NOMO-1 treated with dmso at 0.1 percent for 144 hours (cell line): ENCODE measurements around the gene KDM1B.
A peak's percentile ranks its signal among the peaks of the same experiment; 100 is the strongest.

Experiments
- DNase-seq: peaks from one replicate; lab custom pipeline; 2025; ENCODE audit not compliant: unreplicated experiment; lab: John Stamatoyannopoulos, UW

The KDM1B gene

GRCh38 chr6:18155150-18155863 is at the start of gene KDM1B:
KDM1B (plus strand) TSS chr6:18155422; CDS start chr6:18159896, 4,474 bp downstream.
- peak; percentile 98 for DNase-seq

DNA sequence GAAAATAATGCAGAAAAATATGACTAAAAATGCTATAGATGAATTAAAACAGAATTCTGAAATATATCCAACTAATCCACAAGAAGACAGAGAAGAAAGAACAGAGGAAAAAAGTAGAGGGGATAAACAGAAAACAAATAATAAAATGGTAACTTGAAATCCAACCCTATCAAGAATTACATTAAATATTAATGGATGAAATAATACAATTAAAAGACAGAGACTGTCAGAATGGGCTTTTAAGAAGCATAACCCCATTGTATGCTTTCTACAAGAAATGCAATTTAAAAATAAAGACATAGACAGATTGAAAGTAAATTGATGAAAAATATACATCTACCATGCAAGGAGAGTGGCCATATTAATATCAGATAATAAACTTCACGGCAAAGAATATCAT is 48.2 kb upstream of the KDM1B start:
- no peak for DNase-seq

DNA sequence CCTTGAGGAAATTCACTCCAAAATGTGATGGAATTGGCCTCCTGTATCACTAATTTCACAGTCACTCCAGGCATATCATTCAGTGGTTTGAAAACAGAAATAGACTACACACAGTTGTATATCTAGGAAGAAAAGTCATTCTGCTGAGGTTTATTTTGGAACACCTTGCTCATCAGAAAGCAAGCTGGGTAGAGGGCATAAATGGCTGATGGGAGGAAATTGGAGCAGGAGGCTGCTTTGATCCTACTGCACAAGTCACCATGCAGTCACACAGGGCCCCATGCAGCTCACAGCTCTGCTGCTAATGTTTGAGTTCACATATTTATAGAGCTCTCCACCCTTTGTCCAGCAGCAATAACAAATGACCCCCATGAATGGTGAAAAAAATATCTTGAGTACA is 45.1 kb upstream of the KDM1B start:
- DNase-seq, result no peak

- DNase-seq, result peak; percentile 3
These were observed 39.9 kb upstream of the KDM1B start for GRCh38 chr6:18115356-18115755.

- no peak for DNase-seq
These were observed 38.1 kb upstream of the KDM1B start for GRCh38 chr6:18117136-18117535.

DNA sequence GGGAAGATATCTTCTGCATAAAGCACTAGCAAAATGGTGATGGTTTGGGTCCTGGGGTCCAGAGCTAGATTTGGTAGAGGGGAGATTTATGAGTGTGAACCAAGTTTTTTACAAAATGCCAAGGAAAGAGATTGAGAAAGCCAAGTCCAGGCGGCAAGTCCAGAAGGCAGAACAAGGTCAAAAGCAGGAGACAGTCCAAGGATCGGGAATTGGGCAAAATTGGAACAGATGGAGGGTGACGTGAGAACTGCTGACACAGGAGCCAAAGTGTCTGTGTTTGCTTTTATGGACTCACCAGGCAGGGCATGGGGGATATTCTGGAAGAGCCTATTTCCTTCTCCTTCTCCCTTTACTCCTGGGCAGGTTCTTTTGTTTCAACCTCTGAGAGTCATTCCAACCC is 36.9 kb upstream of the KDM1B start:
- no peak for DNase-seq

DNA sequence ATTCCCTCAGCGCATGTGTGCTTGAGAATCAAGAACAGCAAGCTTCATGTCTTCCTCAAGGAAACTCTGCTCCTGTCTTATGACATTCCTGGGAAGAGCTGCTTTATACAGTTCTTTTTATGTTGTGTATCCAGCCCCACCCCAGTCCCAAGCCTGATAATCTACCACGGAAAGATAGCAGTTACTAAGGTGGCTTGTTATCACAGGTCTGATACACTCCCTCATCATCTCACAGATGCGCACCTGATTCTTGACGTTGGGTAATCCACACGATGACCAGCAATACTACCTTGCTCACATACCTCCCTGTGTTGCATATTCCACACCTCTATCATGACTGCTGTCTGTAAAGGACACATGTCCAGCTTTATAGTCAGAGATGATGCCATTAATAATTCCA is 36.0 kb upstream of the KDM1B start:
- no peak for DNase-seq

- no peak for DNase-seq
These were observed 33.6 kb upstream of the KDM1B start for GRCh38 chr6:18121580-18122127.

DNA sequence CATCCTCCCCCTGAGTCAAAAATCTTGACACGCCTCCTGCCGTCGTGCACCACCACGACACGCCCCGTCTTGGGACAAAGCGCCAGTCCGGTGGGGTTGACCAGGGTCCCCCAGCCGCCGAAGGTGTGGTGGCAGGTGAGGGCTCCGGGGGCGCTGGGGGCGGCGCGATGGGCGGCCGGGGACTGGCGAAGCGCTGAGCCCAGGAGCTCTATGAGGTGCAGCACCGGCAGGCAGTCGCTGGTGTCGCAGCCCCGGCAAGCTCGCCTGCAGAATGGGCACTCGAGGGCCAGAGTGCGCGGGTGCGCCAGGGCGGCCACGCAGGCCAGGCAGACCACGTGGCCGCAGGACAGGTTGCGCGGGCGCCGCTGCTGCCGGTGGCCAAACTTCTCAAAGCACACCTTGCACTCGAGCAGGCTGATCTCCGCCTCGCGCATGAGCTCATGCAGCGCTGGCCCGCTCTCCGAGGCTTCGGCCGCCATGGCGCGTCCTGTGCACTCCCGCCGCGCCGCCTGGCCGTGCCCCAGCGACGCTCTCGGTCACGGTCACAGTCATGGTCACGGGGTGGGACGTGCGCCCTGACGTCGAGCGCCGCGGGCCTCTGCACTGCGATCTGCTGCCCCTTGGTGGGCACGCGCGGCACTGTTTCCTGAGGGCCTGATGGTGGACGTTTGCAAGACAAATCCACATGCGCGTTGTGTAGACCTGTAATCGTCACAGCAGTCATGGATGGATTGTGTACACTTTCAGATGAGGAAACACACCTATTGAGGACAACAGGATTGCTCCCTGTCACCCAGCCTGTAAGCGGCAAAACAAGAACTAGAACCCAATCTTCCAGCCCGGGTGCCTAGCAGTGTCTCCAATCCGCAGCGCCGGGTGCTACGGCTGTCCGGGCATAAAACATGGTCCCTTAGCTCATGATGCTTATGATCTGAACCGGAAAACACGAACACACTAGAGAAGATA is 32.8 kb upstream of the KDM1B start, which contains the start of gene NHLRC1:
Gene NHLRC1, minus strand, starts transcription at position 550 of the 966 bp plus-strand sequence. Its CDS starts 71 bp downstream, at position 479.
- DNase-seq, result peak; percentile 59

DNA sequence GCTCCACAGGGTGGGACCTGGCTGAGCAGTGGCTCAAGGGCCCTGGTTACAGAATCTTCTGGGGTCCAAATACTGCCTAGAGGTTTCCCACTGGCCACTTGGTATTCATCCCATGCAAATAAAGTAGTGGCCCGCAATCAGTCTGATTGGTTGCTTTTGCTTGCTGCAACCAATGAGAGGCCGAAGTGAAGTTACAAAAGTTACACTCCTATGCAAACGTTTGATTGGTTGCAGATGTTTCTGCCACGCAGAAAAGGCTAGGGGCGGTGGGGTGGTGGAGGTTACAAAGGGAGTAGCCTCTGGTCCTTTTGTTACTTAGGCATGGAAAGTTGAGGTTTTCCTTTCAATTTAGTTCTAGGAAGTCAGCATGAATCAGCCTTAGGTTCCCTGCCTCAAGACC is 29.1 kb upstream of the KDM1B start:
- no peak for DNase-seq

DNA sequence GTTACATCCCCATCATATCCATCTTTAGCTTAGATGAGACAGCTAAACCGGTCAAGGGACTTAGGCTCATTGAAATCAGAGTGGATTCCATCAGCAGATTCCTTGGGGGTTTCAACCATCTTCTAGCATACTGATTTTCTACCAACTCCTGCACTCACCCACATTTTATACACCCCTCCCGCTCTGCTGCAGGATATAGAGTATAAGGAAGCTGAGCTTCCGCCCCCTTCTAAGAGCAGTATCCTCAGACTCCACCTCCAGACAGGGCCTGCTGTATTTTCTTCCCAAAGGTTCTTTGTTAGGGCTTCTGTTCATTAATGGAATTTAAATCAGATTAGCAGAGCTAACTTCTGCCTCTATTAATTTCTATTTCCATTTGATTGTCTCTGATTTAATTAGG is 22.9 kb upstream of the KDM1B start:
- DNase-seq, result no peak

- no peak for DNase-seq
These were observed 20.1 kb upstream of the KDM1B start for GRCh38 chr6:18135171-18135570.

- DNase-seq, result no peak
These were observed 19.0 kb upstream of the KDM1B start for GRCh38 chr6:18136260-18136659.

- DNase-seq, result no peak
These were observed 16.3 kb upstream of the KDM1B start for GRCh38 chr6:18138906-18139305.

GRCh38 chr6:18139935-18140621 is 15.1 kb upstream of the KDM1B start:
- no peak for DNase-seq

DNA sequence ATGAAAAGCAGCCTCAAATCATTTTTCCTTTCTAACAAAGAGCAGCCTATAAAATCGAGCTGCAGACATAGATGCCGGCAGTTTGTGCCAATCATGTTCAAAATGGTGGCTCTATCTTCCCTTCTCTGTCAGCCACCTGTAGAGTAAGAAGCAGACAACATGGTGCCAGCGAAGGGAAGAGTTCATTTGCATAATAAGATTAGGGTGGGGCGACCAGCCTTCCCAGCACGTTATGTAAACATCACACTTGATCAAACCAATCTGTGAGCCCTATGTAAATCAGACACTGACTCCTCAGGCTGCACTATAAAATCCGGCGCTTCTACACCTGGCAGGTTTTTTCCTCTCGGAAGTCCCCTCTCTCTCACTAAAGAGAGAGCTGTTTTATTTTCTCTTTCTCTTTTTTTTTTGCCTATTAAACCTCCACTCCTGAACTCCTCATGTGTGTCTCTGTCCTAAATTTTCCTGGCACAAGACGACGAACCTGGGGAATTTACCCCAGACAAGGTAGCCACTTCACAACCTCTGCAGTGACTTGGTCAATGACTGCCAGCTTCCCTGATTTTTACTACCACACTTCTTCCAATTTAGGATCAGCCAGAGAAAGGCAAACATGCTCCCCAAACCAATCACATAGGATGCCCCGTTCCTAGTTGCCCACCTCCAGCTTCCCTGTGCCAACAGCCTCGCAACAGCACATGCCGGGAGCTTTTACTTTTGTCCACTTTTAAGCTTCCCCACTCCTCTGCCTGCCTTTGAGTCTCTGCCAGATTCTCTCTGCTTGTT is 13.2 kb upstream of the KDM1B start:
- DNase-seq, result no peak

- DNase-seq, result no peak
These were observed 12.7 kb upstream of the KDM1B start for GRCh38 chr6:18142591-18142861.

GRCh38 chr6:18147160-18147559 is 8.1 kb upstream of the KDM1B start:
- no peak for DNase-seq

DNA sequence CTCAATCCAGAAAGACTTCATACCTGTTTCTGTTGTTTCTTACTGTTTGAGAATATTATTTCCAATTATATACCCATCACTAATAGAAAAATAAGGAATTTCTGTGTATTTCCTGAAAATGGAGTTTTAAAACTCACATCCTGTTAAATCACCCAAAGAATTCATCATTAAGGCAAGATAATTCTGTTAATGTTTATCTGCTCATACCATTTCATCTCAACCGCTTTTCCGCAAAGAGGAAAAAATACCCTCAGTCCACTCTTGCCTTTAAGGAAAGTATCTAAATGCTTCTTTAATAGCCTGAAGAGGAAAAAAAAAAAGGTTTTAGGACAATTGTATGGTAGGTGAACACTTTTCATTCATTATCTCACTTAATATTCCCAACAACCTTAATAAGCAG is 7.6 kb upstream of the KDM1B start:
- DNase-seq, result no peak

DNA sequence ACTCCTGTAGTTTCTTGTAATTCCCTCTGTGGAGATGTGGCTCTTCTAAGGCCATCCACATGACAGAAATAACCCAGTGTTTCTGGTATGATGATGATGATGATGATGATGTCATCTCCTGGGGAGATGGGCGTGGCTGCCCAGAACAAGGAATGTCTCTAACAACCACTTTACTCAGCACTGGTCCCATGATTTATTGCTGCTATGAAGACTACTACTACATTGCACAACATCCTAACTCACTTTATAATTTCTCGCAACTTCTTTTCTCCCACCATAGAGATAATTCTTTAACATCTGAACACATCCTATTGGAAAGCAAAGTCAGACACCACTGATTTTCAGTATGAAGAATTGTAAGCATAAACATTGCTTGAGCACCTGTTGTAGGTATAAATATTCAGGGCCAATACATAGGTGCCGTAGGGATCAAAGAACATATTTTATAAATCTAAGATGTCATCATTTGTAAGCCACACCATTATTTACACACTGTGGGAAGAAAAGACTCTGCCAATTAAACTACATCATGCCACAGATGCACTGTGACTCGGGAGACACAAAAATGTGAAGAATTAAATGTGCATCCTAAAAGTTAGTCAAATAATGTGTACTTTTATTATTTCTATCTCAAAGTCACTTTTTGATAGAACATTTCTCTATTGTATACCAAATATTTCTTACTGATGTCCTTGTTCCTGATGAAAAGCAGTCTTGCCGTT is 6.8 kb upstream of the KDM1B start:
- DNase-seq, result peak; percentile 35
